Natural killer cell (primary cell): ENCODE measurements around the gene ABO. TPM values are rescaled to one million over a fixed set of nuclear protein-coding genes. Genes with fewer than 3 reads are reported as not detected.
"Not testable (repeated sequence)": the region's sequence is repeated elsewhere in the genome, so short reads cannot be mapped to it uniquely, and the experiment has no call there.

ENCODE experiments used
- ATAC-seq, 3 donors: fragments of 150-1000 bp in 2 of 3; fragments of 200-7000 bp in 1 of 3; cut with Tn5 transposase; 1 replicate in 1 of 3; 2 replicates in 2 of 3; pipeline ENCODE4 v1.10.0; 2021; ENCODE audit warnings: mild to moderate bottlenecking in 2 of 3, moderate library complexity in 2 of 3
- DNase-seq, 2 donors: peaks; one replicate each; pipeline versions ENCODE4 v3.0.0 to v3.0.0-alpha.2; 2013 to 2021; ENCODE audit warnings: mixed read lengths in 1 of 2
- H3K27ac ChIP-seq: one replicate; pipeline ENCODE4 v1.5.1; 2013; ENCODE audit warnings: mild to moderate bottlenecking, low read length
- H3K27me3 ChIP-seq: one replicate; pipeline ENCODE4 v1.6.1; 2013; ENCODE audit warnings: low read length; ENCODE audit not compliant: control insufficient read depth, insufficient read depth
- H3K36me3 ChIP-seq: one replicate; pipeline ENCODE4 v1.6.1; 2013; ENCODE audit warnings: low read length; ENCODE audit not compliant: control insufficient read depth, insufficient read depth
- H3K4me1 ChIP-seq: one replicate; pipeline ENCODE4 v1.6.1; 2013; ENCODE audit warnings: low read length; ENCODE audit not compliant: control insufficient read depth, insufficient read depth
- H3K4me3 ChIP-seq: one replicate; pipeline ENCODE4 v1.5.1; 2013; ENCODE audit warnings: low read length
- H3K9me3 ChIP-seq: one replicate; pipeline ENCODE4 v1.6.1; 2013; ENCODE audit warnings: low read length; ENCODE audit not compliant: control insufficient read depth, insufficient read depth
- H3K27ac Mint-ChIP-seq, 2 donors: one replicate each; pipeline ENCODE4 v1.8.0; 2022; ENCODE audit warnings: mild to moderate bottlenecking in 2 of 2, mixed read lengths in 2 of 2, moderate library complexity in 1 of 2
- H3K27me3 Mint-ChIP-seq, 2 donors: one replicate each; pipeline ENCODE4 v1.8.0; 2022; ENCODE audit warnings: low read depth in 2 of 2, mixed read lengths in 2 of 2
- H3K36me3 Mint-ChIP-seq: one replicate; pipeline ENCODE4 v1.8.0; 2022; ENCODE audit warnings: mixed read lengths
- H3K4me1 Mint-ChIP-seq, 2 donors: one replicate each; pipeline ENCODE4 v1.8.0; 2022; ENCODE audit warnings: mixed read lengths in 2 of 2
- H3K4me3 Mint-ChIP-seq: one replicate; pipeline ENCODE4 v1.8.0; 2022; ENCODE audit warnings: mild to moderate bottlenecking, moderate library complexity, mixed read lengths
- H3K9me3 Mint-ChIP-seq, 2 donors: one replicate each; pipeline ENCODE4 v1.8.0; 2022; ENCODE audit warnings: mixed read lengths in 2 of 2
- CTCF ChIP-seq: fragments of 200-600 bp; IDR thresholded peaks from one replicate; pipeline ENCODE4 v1.8.0; 2022; ENCODE audit warnings: antibody characterized with exemption
- WGBS: methylation state at CpG from one replicate; pipeline ENCODE4 v1.1.7; 2013; ENCODE audit warnings: missing lambda C conversion rate; ENCODE audit not compliant: insufficient coverage; 5-methylcytosine and 5-hydroxymethylcytosine counted together
- intact Hi-C: fragments of 100-400 bp; cut with micrococcal nuclease; formaldehyde crosslinking; loops from one replicate; pipeline ENCODE4 v1.14.2; 2022
- total RNA-seq, 4 donors: library from RNA; stranded (reverse); fragments of 120-200 nt in 1 of 4; gene quantifications; one replicate each; pipeline versions ENCODE4 v1.2.3 to v1.2.4, GENCODE V29; 2013 to 2022

The ABO gene
- total RNA-seq, 3 donors from 2014 or later (not counting 1 experiment from before 2014, with no cell fraction given): 0.20 to 4.2 (median 0.56) TPM

DNA sequence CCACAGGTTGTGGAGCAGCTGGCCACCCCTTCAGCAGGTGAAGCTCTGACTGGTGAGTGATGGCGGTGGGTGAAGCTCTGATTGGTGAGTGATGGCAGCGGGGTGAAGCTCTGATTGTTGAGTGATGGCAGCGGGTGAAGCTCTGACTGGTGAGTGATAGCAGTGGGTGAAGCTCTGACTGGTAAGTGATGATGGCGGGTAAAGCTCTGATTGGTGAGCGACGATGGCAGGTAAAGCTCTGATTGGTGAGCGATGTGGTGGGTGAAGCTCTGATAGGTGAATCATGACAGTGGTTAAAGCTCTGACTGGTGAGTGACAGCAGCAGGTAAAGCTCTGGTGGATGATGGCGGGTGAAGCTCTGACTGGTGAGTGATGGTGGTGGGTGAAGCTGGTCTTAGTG lies 9.4 kb upstream of the ABO start:
- no peak overlapping the region for H3K27ac Mint-ChIP-seq
- H3K27me3 Mint-ChIP-seq: peaks cover 0 to 2% of the 10 kb centered on the region in 2 donors
- no peaks in the 10 kb centered on the region for H3K9me3 Mint-ChIP-seq
- H3K4me3 ChIP-seq: no peak overlapping the region
- intact Hi-C loops: no loop called here
- H3K27ac ChIP-seq: no peak overlapping the region
- no peaks in the 10 kb centered on the region for H3K4me1 Mint-ChIP-seq
- no peak for DNase-seq
- ATAC-seq: no peak
- WGBS: 91% methylated on average over 7 of the region's 8 CpGs
- no peaks in the 10 kb centered on the region for H3K4me1 ChIP-seq
- H3K9me3 ChIP-seq: no peaks in the 10 kb centered on the region
- H3K36me3 Mint-ChIP-seq: no peaks in the 10 kb centered on the region
- no peak overlapping the region for H3K4me3 Mint-ChIP-seq
- no peak for TF ChIP-seq CTCF
- H3K36me3 ChIP-seq: no peaks in the 10 kb centered on the region
- no peaks in the 10 kb centered on the region for H3K27me3 ChIP-seq

DNA sequence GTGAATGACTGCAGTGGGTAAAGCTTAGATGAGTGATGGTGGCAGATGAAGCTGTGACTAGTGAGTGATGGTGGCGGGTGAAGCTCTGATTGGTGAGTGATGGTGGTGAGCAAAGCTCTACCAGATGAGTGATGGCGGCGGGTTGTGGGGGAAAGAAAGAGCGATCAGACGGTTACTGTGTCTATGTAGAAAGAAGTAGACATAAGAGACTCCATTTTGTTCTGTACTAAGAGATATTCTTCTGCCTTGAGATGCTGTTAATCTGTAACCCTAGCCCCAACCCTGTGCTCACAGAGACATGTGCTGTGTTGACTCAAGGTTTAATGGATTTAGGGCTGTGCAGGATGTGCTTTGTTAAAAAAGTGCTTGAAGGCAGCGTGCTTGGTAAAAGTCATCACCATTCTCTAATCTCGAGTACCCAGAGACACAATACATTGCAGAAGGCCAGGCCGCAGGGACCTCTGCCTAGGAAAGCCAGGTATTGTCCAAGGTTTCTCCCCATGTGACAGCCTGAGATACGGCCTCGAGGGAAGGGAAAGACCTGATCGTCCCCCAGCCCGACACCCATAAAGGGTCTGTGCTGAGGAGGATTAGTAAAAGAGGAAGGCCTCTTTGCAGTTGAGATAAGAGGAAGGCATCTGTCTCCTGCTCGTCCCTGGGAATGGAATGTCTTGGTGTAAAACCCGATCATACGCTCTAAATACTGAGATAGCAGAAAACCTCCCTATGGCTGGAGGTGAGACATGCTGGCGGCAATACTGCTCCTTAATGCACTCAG lies 8.4 kb upstream of the ABO start:
- 81% methylated on average over 13 of the region's 16 CpGs for WGBS
- H3K9me3 ChIP-seq, H3K36me3 ChIP-seq, H3K9me3 Mint-ChIP-seq, H3K27ac Mint-ChIP-seq, DNase-seq, H3K4me1 Mint-ChIP-seq, H3K27ac ChIP-seq, H3K27me3 Mint-ChIP-seq, intact Hi-C loops, ATAC-seq, H3K36me3 Mint-ChIP-seq, H3K27me3 ChIP-seq, H3K4me1 ChIP-seq, H3K4me3 Mint-ChIP-seq, H3K4me3 ChIP-seq: not testable (repeated sequence)

DNA sequence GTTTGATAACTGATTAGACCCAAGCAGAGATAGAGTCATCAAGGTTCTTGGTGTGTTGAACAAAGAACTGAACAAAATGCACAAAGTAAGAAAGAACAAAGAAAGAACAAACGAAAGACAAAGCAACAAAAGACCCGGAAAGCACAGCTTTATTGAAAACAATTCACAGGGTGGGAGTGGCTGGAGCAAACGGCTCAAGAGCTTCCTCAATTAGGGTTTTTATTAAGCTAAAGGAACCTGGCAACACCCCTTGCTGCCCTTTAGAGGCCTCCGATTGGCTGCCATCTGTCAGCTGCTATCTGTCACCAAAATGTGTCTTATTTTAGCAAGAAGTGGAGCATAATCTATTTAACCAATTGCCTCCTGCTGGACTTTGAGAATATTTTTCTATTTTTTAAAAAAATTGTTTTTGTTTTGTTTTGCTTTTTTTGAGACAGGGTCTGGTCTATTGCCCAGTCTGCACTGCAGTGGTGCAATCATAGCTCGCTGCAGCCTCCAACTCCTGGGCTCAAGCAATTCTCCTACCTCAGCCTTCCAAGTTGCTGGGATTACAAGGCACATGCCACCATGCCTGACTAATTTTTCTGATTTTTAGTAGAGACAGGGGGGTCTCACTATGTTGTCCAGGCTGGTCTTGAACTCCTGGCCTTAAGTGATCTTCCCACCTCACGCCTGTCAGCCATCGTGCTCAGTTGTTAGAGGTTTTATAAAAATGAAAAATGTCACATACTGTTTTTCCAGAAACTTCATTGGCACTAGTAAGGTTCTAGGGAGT lies 7.7 kb upstream of the ABO start:
- Mint-ChIP-seq H3K9me3 (no peaks in the 10 kb centered on the region), H3K4me3 (no peak overlapping the region), H3K4me1 (no peaks in the 10 kb centered on the region), H3K27ac (no peak overlapping the region), H3K27me3 (peaks cover 0 to 2% of the 10 kb centered on the region in 2 donors), H3K36me3 (no peaks in the 10 kb centered on the region)
- no peak for TF ChIP-seq CTCF
- Histone ChIP-seq H3K27ac (no peak overlapping the region), H3K4me3 (no peak overlapping the region), H3K9me3 (no peaks in the 10 kb centered on the region), H3K27me3 (no peaks in the 10 kb centered on the region), H3K36me3 (no peaks in the 10 kb centered on the region), H3K4me1 (no peaks in the 10 kb centered on the region)
- intact Hi-C loops: no loop called here
- no peak for DNase-seq
- ATAC-seq: no peak
- WGBS: 56% methylated on average over 7 of the region's 7 CpGs

GRCh38 chr9:133280392-133280791 lies 5.4 kb upstream of the ABO start:
- WGBS: 88% methylated on average over 5 of the region's 5 CpGs

More at GRCh38 chr9:133280392-133280791, 5.4 kb upstream of the ABO start:
- ATAC-seq (no peak), DNase-seq (no peak)
- intact Hi-C loops: no loop called here
- Histone ChIP-seq H3K9me3 (no peaks in the 10 kb centered on the region), H3K27ac (no peak overlapping the region), H3K4me3 (no peak overlapping the region), H3K36me3 (no peaks in the 10 kb centered on the region), H3K27me3 (no peaks in the 10 kb centered on the region), H3K4me1 (no peaks in the 10 kb centered on the region)
- no peak for TF ChIP-seq CTCF
- H3K27me3 Mint-ChIP-seq: peaks cover 6 to 9% of the 10 kb centered on the region in 2 donors
- no peak overlapping the region for H3K27ac Mint-ChIP-seq
- H3K9me3 Mint-ChIP-seq: no peaks in the 10 kb centered on the region
- H3K4me3 Mint-ChIP-seq: no peak overlapping the region
- no peaks in the 10 kb centered on the region for H3K4me1 Mint-ChIP-seq
- no peaks in the 10 kb centered on the region for H3K36me3 Mint-ChIP-seq
